Measurements from ENCODE around the gene MON1B.
"Not testable (repeated sequence)": the region's sequence is repeated elsewhere in the genome, so short reads cannot be mapped to it uniquely, and the experiment has no call there.

Gene MON1B

DNA sequence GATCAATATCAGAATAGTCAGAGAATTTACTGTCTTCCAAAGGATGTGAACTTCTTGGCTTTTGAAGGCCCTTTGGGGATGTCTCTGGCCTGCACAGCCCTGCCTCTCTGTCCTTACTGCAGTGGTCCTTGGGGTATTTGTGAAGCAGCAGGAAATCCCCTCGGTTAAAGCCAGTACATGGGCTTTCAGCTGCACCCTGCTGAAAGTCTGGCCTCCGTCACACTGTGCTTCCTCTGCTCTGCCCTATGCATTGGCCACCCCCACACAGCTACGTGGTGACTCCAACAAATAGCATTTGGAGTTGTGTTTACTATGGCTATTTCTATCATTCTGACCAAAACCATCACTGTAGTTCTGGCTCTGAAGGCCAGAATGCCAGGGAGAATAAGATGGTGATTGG lies 29.4 kb downstream of the MON1B start:
- Histone ChIP-seq H3K27ac (ENCODE audit: low read depth, low read length) (no peak overlapping the region), H3K36me3 (ENCODE audit: control insufficient read depth, insufficient read depth, low read length) (no peaks in the 10 kb centered on the region), H3K9me3 (ENCODE audit: control insufficient read depth, insufficient read depth, low read depth, low read length) (no peaks in the 10 kb centered on the region), H3K4me3 (ENCODE audit: low read depth, low read length) (no peak overlapping the region), H3K9ac (ENCODE audit: low read length) (no peak overlapping the region), H3K4me1 (ENCODE audit: control insufficient read depth, insufficient read depth, low read length) (0 out of 2 replicates have a peak, but pooled peaks cover 4% of the 10 kb centered on the region), H3K27me3 (ENCODE audit: control insufficient read depth, insufficient read depth, low read length) (no peaks in the 10 kb centered on the region)

DNA sequence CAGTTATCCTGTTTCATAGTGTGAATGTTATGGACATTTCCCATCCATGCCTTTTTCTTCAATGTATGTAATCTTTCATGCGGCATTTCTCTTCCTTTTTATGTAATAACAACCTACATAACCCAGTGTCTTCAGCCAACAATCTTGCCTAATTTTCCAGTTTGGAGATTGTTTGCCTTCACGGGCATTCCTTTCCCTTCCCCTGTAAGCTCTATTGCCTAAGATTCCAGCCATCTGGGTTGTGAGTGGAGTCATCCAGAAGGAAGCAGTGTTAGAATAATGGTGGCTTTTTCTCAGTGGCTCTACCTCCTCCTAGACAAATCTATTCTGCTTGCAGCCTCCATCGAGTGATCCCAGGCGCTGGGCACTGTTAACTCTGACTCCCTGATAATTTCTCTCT lies 30.5 kb downstream of the MON1B start:
- Histone ChIP-seq H3K9ac (ENCODE audit: low read length) (no peak overlapping the region), H3K36me3 (ENCODE audit: control insufficient read depth, insufficient read depth, low read length) (no peaks in the 10 kb centered on the region), H3K27me3 (ENCODE audit: control insufficient read depth, insufficient read depth, low read length) (no peaks in the 10 kb centered on the region), H3K4me3 (ENCODE audit: low read depth, low read length) (no peak overlapping the region), H3K27ac (ENCODE audit: low read depth, low read length) (no peak overlapping the region), H3K4me1 (ENCODE audit: control insufficient read depth, insufficient read depth, low read length) (0 out of 2 replicates have a peak, but pooled peaks cover 4% of the 10 kb centered on the region), H3K9me3 (ENCODE audit: control insufficient read depth, insufficient read depth, low read depth, low read length) (no peaks in the 10 kb centered on the region)

DNA sequence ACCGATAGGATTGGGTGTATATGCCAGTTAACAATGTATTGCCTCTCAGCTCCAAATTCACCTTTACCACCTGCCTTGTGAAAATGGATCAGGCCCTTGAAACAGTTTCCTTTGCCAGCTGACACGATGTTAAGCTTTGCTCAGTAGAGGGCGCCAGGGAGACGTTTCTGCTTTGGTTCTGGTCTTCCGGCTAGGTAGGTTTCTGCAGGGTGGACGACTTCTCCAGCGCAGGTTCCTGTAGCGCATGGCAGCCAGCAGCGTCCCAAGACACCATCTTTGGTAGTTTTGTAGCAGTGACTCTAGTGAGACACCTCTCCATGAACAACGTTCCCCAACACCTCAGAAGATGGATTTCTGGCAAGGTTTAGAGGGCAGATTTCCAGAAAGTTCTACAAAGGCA lies 32.2 kb downstream of the MON1B start:
- Histone ChIP-seq H3K9ac (ENCODE audit: low read length) (no peak overlapping the region), H3K36me3 (ENCODE audit: control insufficient read depth, insufficient read depth, low read length) (no peaks in the 10 kb centered on the region), H3K27ac (ENCODE audit: low read depth, low read length) (no peak overlapping the region), H3K27me3 (ENCODE audit: control insufficient read depth, insufficient read depth, low read length) (no peaks in the 10 kb centered on the region), H3K9me3 (ENCODE audit: control insufficient read depth, insufficient read depth, low read depth, low read length) (no peaks in the 10 kb centered on the region), H3K4me3 (ENCODE audit: low read depth, low read length) (no peak overlapping the region), H3K4me1 (ENCODE audit: control insufficient read depth, insufficient read depth, low read length) (0 out of 2 replicates have a peak, but pooled peaks cover 4% of the 10 kb centered on the region)

DNA sequence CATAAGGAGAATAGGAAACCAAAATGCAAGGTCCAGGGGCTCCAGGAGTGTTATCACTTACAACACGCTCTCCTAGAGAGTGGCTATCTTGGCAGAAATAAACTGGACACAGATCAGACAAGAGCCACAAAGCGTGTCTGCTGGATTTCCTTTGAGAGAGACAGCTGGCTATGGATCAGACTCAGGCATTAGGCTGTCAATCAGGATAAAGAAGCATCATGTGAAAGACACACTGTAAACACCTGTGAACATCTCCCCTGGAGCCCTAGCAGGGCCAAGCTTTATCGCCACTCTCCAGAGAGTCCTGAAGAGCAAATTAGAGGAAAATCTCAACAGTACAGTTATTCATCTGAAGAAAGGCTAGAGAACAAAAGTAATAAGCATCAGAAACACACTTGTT lies 34.2 kb downstream of the MON1B start:
- Histone ChIP-seq H3K36me3 (ENCODE audit: control insufficient read depth, insufficient read depth, low read length) (no peaks in the 10 kb centered on the region), H3K4me3 (ENCODE audit: low read depth, low read length) (no peak overlapping the region), H3K4me1 (ENCODE audit: control insufficient read depth, insufficient read depth, low read length) (0 out of 2 replicates have a peak, but pooled peaks cover 4% of the 10 kb centered on the region), H3K27me3 (ENCODE audit: control insufficient read depth, insufficient read depth, low read length) (no peaks in the 10 kb centered on the region), H3K9me3 (ENCODE audit: control insufficient read depth, insufficient read depth, low read depth, low read length) (no peaks in the 10 kb centered on the region), H3K9ac (ENCODE audit: low read length) (no peak overlapping the region), H3K27ac (ENCODE audit: low read depth, low read length) (no peak overlapping the region)

DNA sequence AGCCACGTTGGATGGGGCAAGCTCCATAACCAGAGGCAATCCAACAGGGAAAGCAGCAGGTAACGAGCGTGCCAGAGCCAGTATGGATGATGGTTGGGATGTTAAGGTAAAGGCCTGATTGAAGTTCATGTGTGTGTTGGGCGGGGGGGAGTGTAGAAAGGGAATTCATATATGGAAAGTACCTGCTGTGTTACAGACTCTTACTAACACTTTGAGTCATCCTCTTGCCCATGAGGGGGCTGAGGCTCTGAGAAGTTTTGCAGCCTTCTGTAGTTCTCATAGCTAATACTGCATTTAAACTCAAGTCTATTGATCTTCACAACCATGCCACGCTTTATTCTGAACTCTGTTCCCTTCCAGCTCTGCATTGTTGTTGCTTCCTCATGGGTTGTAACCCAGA lies 36.8 kb downstream of the MON1B start:
- Histone ChIP-seq H3K9ac (ENCODE audit: low read length) (no peak overlapping the region), H3K27me3 (ENCODE audit: control insufficient read depth, insufficient read depth, low read length) (no peaks in the 10 kb centered on the region), H3K36me3 (ENCODE audit: control insufficient read depth, insufficient read depth, low read length) (no peaks in the 10 kb centered on the region), H3K4me1 (ENCODE audit: control insufficient read depth, insufficient read depth, low read length) (no peaks in the 10 kb centered on the region), H3K9me3 (ENCODE audit: control insufficient read depth, insufficient read depth, low read depth, low read length) (no peaks in the 10 kb centered on the region), H3K27ac (ENCODE audit: low read depth, low read length) (no peak overlapping the region), H3K4me3 (ENCODE audit: low read depth, low read length) (no peak overlapping the region)

DNA sequence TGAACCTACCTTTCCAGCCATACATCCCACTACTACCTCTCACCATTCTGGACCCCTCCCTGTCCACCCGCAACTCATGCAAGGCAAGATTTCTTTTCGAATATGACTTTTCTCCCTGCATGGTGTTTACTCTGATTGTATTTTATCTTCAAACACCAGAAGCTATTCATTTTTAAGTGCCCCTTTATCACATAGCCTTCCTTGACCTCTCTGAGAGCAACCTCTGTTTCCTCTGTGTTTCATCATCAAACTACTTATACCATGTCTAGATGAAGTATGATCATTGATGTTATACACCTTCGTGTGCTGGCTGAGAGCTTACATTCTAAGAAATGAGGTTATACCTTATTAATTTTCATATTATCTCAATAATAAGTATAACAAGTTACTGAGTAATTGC lies 40.1 kb downstream of the MON1B start:
- Histone ChIP-seq H3K27me3 (ENCODE audit: control insufficient read depth, insufficient read depth, low read length) (no peaks in the 10 kb centered on the region), H3K4me1 (ENCODE audit: control insufficient read depth, insufficient read depth, low read length) (peaks cover 4% of the 10 kb centered on the region), H3K4me3 (ENCODE audit: low read depth, low read length) (no peak overlapping the region), H3K27ac (ENCODE audit: low read depth, low read length) (no peak overlapping the region), H3K9ac (ENCODE audit: low read length) (no peak overlapping the region), H3K36me3 (ENCODE audit: control insufficient read depth, insufficient read depth, low read length) (no peaks in the 10 kb centered on the region), H3K9me3 (ENCODE audit: control insufficient read depth, insufficient read depth, low read depth, low read length) (no peaks in the 10 kb centered on the region)

DNA sequence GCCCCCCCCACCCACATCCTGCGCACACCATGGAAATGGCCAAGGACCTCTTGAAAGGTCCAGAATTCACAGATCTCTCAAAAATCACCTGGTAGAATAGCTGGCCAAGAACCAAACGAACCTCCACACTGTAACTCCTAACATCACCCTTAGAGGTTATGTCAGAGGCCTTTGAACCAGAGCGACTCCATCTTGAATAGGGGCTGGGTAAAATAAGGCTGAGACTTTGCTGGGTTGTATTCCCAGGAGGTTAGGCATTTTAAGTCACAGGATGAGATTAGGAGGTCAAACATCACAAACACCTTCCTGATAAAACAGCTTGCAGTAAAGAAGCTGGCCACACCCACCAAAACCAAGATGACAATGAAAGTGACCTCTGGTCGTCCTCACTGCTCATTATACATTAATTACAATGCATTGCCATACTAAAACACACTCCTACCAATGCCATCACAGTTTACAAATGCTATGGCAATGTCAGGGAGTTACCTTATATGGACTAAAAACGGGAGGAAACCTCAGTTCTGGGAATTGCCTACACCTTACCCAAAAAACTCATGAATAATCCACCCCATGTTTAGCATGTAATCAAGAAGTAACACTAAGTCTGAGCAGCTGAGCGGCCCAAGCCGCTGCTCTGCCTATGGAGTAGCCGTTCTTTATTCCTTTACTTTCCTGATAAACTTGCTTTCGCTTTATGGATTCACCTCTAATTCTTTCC lies 43.0 kb downstream of the MON1B start:
- Histone ChIP-seq H3K4me3 (ENCODE audit: low read depth, low read length) (no peak overlapping the region), H3K4me1 (ENCODE audit: control insufficient read depth, insufficient read depth, low read length) (peaks cover 24% of the 10 kb centered on the region), H3K9ac (ENCODE audit: low read length) (no peak overlapping the region), H3K27ac (ENCODE audit: low read depth, low read length) (no peak overlapping the region), H3K36me3 (ENCODE audit: control insufficient read depth, insufficient read depth, low read length) (no peaks in the 10 kb centered on the region), H3K27me3 (ENCODE audit: control insufficient read depth, insufficient read depth, low read length) (0 out of 2 replicates have a peak, but pooled peaks cover 5% of the 10 kb centered on the region), H3K9me3 (ENCODE audit: control insufficient read depth, insufficient read depth, low read depth, low read length) (no peaks in the 10 kb centered on the region)

DNA sequence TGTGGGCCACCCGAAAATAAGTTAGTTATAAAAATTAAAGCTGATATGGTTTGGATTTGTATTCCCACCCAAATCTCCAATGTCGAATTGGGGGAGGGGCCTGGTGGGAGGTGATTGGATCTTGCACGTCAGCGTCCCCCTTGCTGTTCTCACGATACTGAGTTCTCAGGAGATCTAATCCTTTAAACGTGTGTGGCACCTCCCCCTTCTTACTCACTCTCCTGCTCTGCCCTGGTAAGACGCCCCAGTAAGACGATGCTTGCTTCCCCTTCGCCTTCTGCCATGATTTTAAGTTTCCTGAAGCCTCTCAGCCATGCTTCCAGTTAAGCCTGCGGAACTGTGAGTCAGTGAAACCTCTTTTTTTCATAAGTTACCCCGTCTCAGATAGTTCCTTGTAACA lies 43.6 kb downstream of the MON1B start:
- Histone ChIP-seq H3K4me3 (ENCODE audit: low read depth, low read length) (no peak overlapping the region; the same call in 1 of the 2 replicates), H3K9me3 (ENCODE audit: control insufficient read depth, insufficient read depth, low read depth, low read length) (no peaks in the 10 kb centered on the region), H3K4me1 (ENCODE audit: control insufficient read depth, insufficient read depth, low read length) (peaks cover 29% of the 10 kb centered on the region), H3K9ac (ENCODE audit: low read length) (no peak overlapping the region), H3K27ac (ENCODE audit: low read depth, low read length) (no peak overlapping the region), H3K27me3 (ENCODE audit: control insufficient read depth, insufficient read depth, low read length) (0 out of 2 replicates have a peak, but pooled peaks cover 5% of the 10 kb centered on the region), H3K36me3 (ENCODE audit: control insufficient read depth, insufficient read depth, low read length) (no peaks in the 10 kb centered on the region)

DNA sequence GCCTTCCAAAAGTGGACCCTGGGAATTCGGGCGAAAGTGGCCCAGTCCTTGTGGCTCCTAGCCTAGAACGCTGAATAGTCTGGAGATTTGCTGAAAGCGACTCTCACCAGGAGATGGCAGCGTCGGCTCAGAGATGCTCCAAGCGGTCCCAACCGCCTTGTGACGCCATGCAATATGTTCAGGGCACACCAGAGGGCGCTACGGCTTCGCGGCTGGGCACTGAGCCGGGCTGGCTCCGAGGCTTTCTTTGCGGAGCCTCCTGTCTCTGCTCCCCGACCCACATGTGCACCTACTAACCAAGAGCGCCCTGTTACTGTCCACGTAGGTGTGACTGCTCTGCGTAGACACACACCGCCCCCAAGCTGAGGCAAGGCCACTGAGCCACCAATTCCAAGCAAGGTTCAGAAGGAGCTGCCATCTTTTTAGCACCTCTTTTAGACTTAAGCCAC lies 45.1 kb downstream of the MON1B start:
- Histone ChIP-seq H3K4me3 (ENCODE audit: low read depth, low read length) (no peak overlapping the region), H3K27ac (ENCODE audit: low read depth, low read length) (no peak overlapping the region), H3K36me3 (ENCODE audit: control insufficient read depth, insufficient read depth, low read length) (no peaks in the 10 kb centered on the region), H3K4me1 (ENCODE audit: control insufficient read depth, insufficient read depth, low read length) (peaks cover 29% of the 10 kb centered on the region), H3K27me3 (ENCODE audit: control insufficient read depth, insufficient read depth, low read length) (0 out of 2 replicates have a peak, but pooled peaks cover 5% of the 10 kb centered on the region), H3K9me3 (ENCODE audit: control insufficient read depth, insufficient read depth, low read depth, low read length) (no peaks in the 10 kb centered on the region), H3K9ac (ENCODE audit: low read length) (no peak overlapping the region)

DNA sequence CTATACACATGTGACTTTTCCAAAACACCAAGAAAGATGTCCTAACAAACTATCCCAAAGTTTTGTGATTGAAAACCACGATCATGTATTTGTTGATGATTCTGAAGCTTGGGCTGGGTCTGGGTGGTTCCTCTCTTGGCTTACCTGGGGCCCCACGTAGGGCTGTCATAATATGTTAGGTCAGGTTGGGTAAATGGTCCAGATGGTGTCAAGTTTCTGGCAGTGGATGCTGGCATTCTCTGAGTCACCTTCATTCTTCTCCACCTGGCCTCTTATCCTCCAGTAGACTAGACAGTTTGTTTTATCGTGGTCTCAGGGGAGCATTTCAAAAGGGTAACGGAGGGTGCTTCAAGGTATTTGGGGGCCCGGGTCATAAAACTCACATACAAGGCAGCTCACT lies 47.6 kb downstream of the MON1B start:
- Histone ChIP-seq H3K4me1 (ENCODE audit: control insufficient read depth, insufficient read depth, low read length) (peaks cover 29% of the 10 kb centered on the region), H3K27me3 (ENCODE audit: control insufficient read depth, insufficient read depth, low read length) (0 out of 2 replicates have a peak, but pooled peaks cover 5% of the 10 kb centered on the region), H3K36me3 (ENCODE audit: control insufficient read depth, insufficient read depth, low read length) (no peaks in the 10 kb centered on the region), H3K9ac (ENCODE audit: low read length) (no peak overlapping the region), H3K9me3 (ENCODE audit: control insufficient read depth, insufficient read depth, low read depth, low read length) (no peaks in the 10 kb centered on the region), H3K4me3 (ENCODE audit: low read depth, low read length) (no peak overlapping the region), H3K27ac (ENCODE audit: low read depth, low read length) (no peak overlapping the region)

DNA sequence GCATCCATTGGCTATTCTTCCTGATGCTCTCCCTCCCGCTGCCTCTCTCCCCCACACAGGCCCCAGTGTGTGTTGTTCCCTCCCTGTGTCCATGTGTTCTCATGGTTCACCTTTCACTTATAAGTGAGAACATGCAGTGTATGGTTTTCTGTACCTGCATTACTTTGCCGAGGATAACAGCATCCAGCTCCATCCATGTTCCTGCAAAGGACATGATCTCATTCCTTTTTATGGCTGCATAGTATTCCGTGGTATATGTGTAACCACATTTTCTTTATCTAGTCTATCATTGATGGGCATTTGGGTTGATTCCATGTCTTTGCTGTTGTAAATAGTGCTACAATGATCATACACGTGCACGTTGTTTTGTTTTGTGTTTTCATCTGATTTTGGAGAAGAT lies 51.5 kb downstream of the MON1B start:
- not testable (repeated sequence) for H3K27ac ChIP-seq (ENCODE audit: low read depth, low read length); H3K4me3 ChIP-seq (ENCODE audit: low read depth, low read length); H3K9ac ChIP-seq (ENCODE audit: low read length); H3K9me3 ChIP-seq (ENCODE audit: control insufficient read depth, insufficient read depth, low read depth, low read length); H3K27me3 ChIP-seq (ENCODE audit: control insufficient read depth, insufficient read depth, low read length); H3K36me3 ChIP-seq (ENCODE audit: control insufficient read depth, insufficient read depth, low read length)
- peaks cover 20% of the 10 kb centered on the region for H3K4me1 ChIP-seq (ENCODE audit: control insufficient read depth, insufficient read depth, low read length)
